Measurements from ENCODE around the gene MYMK.

Gene MYMK

GRCh38 chr9:133475292-133476012, 49.3 kb downstream of the MYMK start:
- TF ChIP-seq CTCF (IDR thresholded peaks at IDR 0.05; ENCODE audit: low read depth, low read length, missing control alignments), result no peak
- DNase-seq (ENCODE audit: extremely low read depth, low read depth), result no peak
- no peak overlapping the region for H3K4me3 ChIP-seq (replicated peaks; ENCODE audit: low read depth, low read length)

GRCh38 chr9:133474853-133475252, 49.9 kb downstream of the MYMK start:
- no peak for TF ChIP-seq CTCF (IDR thresholded peaks at IDR 0.05; ENCODE audit: low read depth, low read length, missing control alignments)
- H3K4me3 ChIP-seq (replicated peaks; ENCODE audit: low read depth, low read length), result no peak overlapping the region
- DNase-seq (ENCODE audit: extremely low read depth, low read depth), result no peak

GRCh38 chr9:133474215-133474614, 50.5 kb downstream of the MYMK start:
- H3K4me3 ChIP-seq (replicated peaks; ENCODE audit: low read depth, low read length), result no peak overlapping the region
- DNase-seq (ENCODE audit: extremely low read depth, low read depth), result no peak
- no peak for TF ChIP-seq CTCF (IDR thresholded peaks at IDR 0.05; ENCODE audit: low read depth, low read length, missing control alignments)

- no peak overlapping the region for H3K4me3 ChIP-seq (replicated peaks; ENCODE audit: low read depth, low read length)
- no peak for DNase-seq (ENCODE audit: extremely low read depth, low read depth)
- TF ChIP-seq CTCF (IDR thresholded peaks at IDR 0.05; ENCODE audit: low read depth, low read length, missing control alignments), result no peak
These were observed 51.0 kb downstream of the MYMK start for GRCh38 chr9:133473743-133474142.

- no peak for DNase-seq (ENCODE audit: extremely low read depth, low read depth)
- no peak overlapping the region for H3K4me3 ChIP-seq (replicated peaks; ENCODE audit: low read depth, low read length)
- TF ChIP-seq CTCF (IDR thresholded peaks at IDR 0.05; ENCODE audit: low read depth, low read length, missing control alignments), result no peak
These were observed 51.9 kb downstream of the MYMK start for GRCh38 chr9:133472753-133473378.

GRCh38 chr9:133472277-133472645, 52.5 kb downstream of the MYMK start:
- DNase-seq (ENCODE audit: extremely low read depth, low read depth), result no peak
- no peak for TF ChIP-seq CTCF (IDR thresholded peaks at IDR 0.05; ENCODE audit: low read depth, low read length, missing control alignments)
- H3K4me3 ChIP-seq (replicated peaks; ENCODE audit: low read depth, low read length), result no peak overlapping the region
